ENCODE data around the gene CARS1. TPM values are rescaled to one million over a fixed set of nuclear protein-coding genes. Genes with fewer than 3 reads are reported as not detected.

CARS1 gene
- total RNA-seq, 2 experiments from 2014 or later, result 94.7 to 97.5 TPM

DNA sequence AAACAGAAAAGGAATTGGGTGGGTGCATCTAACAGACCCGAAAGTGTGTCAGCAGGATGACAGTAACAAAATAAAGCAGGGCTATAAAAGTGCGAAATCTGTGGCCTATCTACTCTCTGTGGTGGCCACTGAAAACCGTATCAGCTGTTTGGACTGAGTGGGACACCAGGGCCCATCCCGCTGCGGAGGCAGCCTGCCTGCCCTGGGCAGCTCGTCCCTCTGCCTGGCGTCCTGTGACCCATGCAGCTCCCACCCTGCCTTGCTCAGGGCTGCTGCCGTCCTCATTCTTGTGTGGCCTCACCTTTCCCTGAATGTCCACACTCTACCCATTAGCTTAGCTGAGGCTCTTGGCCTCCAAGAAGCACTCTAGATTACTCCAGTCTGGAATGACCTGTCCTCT, 30.4 kb downstream of the CARS1 start:
- H3K4me1 Mint-ChIP-seq (ENCODE audit: low read depth), result peaks cover 27% of the 10 kb centered on the region
- intact Hi-C loops (cut with micrococcal nuclease), result no loop called here
- H3K27me3 Mint-ChIP-seq, result no peaks in the 10 kb centered on the region
- CTCF ChIA-PET, result interaction anchor here (1.0 kb wide), 1 partner anchor 10 kb away, joined by 3 read pairs; no protein-coding TSS in a partner anchor
- no peak overlapping the region for H3K27ac Mint-ChIP-seq
- peaks cover 55% of the 10 kb centered on the region for H3K36me3 Mint-ChIP-seq
- DNase-seq, result no peak
- POLR2A ChIA-PET, result no interaction called here
- H3K9me3 Mint-ChIP-seq, result no peaks in the 10 kb centered on the region
- no peak overlapping the region for H3K4me3 Mint-ChIP-seq

DNA sequence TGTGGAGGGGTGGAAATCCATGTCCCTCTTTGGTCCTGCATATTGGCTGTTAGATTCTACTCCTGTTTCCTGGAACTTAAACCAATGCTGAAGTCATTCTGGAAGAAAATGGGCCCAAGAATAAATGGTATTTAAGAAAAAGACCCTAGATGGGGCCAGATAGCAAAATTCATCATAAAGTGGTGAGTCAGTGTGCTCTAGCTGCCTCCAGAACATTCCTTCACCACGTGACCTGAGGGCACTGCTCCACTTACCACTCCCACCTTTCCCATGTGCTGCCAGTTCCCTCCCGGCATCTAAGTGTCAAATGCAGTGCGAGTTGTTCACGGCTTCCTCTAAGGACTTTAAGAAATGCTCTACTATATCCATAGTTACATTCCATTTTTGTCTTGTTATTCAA, 34.2 kb downstream of the CARS1 start:
- Mint-ChIP-seq H3K4me1 (ENCODE audit: low read depth) (peaks cover 19% of the 10 kb centered on the region), H3K9me3 (no peaks in the 10 kb centered on the region), H3K4me3 (no peak overlapping the region), H3K36me3 (peaks cover 46% of the 10 kb centered on the region), H3K27me3 (no peaks in the 10 kb centered on the region), H3K27ac (peak overlapping the region; percentile 82)
- DNase-seq, result no peak
- ChIA-PET CTCF (interaction anchor here (0.6 to 2.4 kb wide), 4 partner anchors 14 to 93 kb away, joined by 3 to 9 read pairs (median 3); no protein-coding TSS in a partner anchor), POLR2A (interaction anchor here (1.5 kb wide), 1 partner anchor 31 kb away, joined by 3 read pairs; the partner anchor contains the start of gene NAP1L4)
- intact Hi-C loops (cut with micrococcal nuclease), result no loop called here

DNA sequence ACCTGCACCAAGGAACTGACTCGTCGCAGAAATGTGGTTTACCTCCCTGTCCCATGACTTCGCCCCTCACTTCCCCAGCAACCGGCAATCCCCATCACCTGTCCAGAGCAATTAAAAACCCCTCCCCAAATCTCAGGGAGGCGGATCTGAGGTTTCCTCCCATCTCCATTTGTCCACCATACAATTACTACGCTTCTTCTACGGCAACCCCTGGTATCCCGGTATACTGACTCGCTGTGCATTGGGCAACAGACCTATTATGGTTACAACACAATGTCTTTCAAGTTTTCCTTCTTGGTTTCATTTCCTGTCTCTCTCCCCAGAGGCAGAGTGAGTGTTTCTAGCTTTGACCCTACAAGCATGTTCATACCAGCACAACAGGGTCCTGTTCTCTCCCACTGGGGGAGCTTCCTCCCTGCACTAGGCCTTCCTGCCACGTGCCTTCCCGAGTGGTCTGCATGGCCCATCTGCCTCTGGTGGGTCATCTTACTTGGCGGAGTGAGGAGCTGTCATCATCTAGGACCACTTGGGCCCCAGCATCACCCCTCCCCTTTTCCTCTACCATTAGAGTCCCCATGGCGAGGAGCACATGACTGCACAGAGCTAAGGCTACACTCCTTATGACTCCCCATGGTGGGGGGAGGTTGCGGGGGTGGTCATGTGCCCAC, 34.8 kb downstream of the CARS1 start:
- CTCF ChIA-PET, result interaction anchor here (0.6 to 1.2 kb wide), 4 partner anchors 15 to 92 kb away, joined by 3 read pairs; no protein-coding TSS in a partner anchor
- peaks cover 21% of the 10 kb centered on the region for H3K4me1 Mint-ChIP-seq (ENCODE audit: low read depth)
- no peaks in the 10 kb centered on the region for H3K9me3 Mint-ChIP-seq
- H3K36me3 Mint-ChIP-seq, result peaks cover 48% of the 10 kb centered on the region
- intact Hi-C loops (cut with micrococcal nuclease), result no loop called here
- POLR2A ChIA-PET, result no interaction called here
- DNase-seq, result no peak
- H3K27ac Mint-ChIP-seq, result peak overlapping the region; percentile 82
- H3K27me3 Mint-ChIP-seq, result no peaks in the 10 kb centered on the region
- H3K4me3 Mint-ChIP-seq, result no peak overlapping the region

DNA sequence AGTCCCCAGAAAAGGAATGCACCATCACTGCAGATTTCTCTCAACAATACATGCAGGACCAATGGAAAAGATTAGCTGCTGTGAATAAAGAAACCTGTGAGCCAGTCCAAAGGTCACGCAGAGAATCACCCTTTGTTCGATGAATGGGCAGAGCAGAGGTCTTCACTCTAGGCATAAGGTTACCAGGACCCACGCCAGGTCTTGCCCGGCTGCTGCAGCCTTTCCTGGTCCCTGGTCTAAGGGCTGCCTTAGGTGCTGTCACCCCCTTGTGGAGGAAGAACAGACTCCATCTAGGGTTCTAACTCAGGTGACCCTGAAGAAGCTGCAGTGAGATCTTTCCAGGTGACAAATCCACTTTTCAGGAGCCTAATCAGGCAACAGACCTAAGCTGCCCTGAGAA, 36.1 kb downstream of the CARS1 start:
- CTCF ChIA-PET, result interaction anchor here (0.6 to 1.8 kb wide), 12 partner anchors 14 to 488 kb away, joined by 3 to 17 read pairs (median 4); no protein-coding TSS in a partner anchor
- no peaks in the 10 kb centered on the region for H3K9me3 Mint-ChIP-seq
- peaks cover 47% of the 10 kb centered on the region for H3K36me3 Mint-ChIP-seq
- no peaks in the 10 kb centered on the region for H3K27me3 Mint-ChIP-seq
- H3K4me3 Mint-ChIP-seq, result no peak overlapping the region
- intact Hi-C loops (cut with micrococcal nuclease), result loop anchor here (1.0 kb wide), 1 partner anchor 46 kb away; no protein-coding TSS in a partner anchor
- DNase-seq, result peak; percentile 39
- H3K4me1 Mint-ChIP-seq (ENCODE audit: low read depth), result peaks cover 30% of the 10 kb centered on the region
- POLR2A ChIA-PET, result interaction anchor here (0.6 to 1.5 kb wide), 2 partner anchors 31 to 43 kb away, joined by 3 to 5 read pairs; no protein-coding TSS in a partner anchor
- no peak overlapping the region for H3K27ac Mint-ChIP-seq

DNA sequence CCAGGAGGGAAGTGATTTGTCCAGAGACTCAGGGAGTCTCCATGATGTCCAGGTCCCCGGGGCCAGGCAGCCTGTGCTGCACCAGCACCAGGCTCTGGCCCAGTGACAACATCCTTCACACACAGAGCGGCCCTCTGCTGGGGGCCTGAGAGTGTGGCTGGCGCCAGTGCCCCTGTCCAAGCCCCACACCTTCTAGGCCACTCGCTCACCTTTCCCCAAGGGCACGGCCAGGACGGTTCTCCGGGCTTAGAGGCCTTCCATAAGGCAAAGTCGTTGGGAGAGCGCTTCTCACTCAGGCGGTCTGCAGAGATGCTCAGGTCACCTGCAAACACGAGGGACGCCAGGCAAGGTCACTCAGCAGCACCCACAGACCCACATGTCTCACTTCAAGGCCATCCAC, 37.2 kb downstream of the CARS1 start:
- Mint-ChIP-seq H3K27me3 (no peaks in the 10 kb centered on the region), H3K27ac (no peak overlapping the region), H3K9me3 (no peaks in the 10 kb centered on the region), H3K36me3 (peaks cover 49% of the 10 kb centered on the region), H3K4me1 (ENCODE audit: low read depth) (peaks cover 38% of the 10 kb centered on the region), H3K4me3 (no peak overlapping the region)
- CTCF ChIA-PET, result interaction anchor here (1.8 kb wide), 1 partner anchor 44 kb away, joined by 17 read pairs; no protein-coding TSS in a partner anchor
- intact Hi-C loops (cut with micrococcal nuclease), result no loop called here
- POLR2A ChIA-PET, result no interaction called here
- no peak for DNase-seq

DNA sequence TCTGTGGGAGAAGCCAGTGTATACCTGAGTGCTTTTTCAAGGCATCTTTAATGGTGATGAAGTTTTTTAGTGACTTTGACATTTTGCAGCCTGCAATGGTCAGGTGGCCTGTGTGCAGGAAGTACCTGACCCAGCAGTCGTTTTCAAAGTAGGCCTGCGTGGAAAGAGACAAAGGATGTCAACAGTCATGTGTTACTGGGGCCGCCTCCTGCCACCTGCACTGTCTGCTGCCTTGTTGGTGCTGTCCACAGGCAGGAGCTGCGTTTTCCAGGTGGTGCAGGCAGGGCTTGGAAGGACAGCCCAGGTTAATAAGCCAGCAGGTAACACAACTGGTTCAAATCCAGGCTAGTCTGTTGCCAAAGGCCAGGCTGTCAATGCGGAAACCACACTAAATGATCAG, 38.6 kb downstream of the CARS1 start:
- Mint-ChIP-seq H3K4me3 (no peak overlapping the region), H3K27ac (no peak overlapping the region), H3K4me1 (ENCODE audit: low read depth) (peaks cover 53% of the 10 kb centered on the region), H3K27me3 (no peaks in the 10 kb centered on the region), H3K9me3 (no peaks in the 10 kb centered on the region), H3K36me3 (peaks cover 54% of the 10 kb centered on the region)
- intact Hi-C loops (cut with micrococcal nuclease), result no loop called here
- ChIA-PET CTCF (no interaction called here), POLR2A (no interaction called here)
- DNase-seq, result no peak

DNA sequence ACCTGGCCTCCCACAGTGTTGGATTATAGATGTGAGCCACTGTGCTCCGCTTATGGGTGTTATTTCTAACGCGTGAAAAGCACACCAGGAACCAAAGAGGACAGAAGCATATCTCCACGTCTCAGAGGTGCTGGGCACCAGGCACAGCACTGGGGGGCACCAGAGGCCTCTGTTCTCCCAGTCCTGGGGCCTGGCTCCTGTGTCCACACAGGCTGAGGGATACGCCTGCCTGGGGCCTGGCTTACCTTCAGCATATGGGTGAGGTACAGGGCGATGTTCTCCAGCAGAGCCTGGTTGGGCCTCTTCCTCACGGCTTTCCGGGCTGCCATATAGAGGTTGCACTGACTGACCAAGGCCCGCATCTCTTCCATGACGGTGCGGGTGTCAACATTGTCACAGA, 40.4 kb downstream of the CARS1 start:
- H3K27ac Mint-ChIP-seq, result peak overlapping the region; percentile 49
- POLR2A ChIA-PET, result no interaction called here

DNA sequence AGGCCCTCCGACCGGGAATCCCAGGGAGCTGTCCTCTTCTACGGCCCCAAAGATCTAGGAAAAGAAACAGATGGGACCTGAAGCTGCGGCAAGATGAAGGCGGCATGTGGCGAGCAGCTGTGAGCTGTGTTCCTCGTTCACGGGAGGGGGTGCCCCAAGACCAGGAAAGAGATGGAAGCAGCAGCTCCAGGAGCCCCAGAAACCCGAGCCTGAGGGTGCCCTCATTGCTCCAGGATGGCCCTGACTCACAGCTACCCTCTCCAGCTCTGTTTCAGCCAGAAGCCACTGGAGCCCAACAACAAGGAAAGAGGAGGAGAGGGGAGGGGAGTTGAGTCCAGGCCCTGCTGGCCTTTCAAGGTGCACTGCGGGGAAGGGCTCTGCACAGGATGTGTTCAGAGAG, 41.4 kb downstream of the CARS1 start:
- intact Hi-C loops (cut with micrococcal nuclease), result no loop called here
- no peak for DNase-seq
- CTCF ChIA-PET, result interaction anchor here (1.1 to 3.5 kb wide), 3 partner anchors 12 to 76 kb away, joined by 3 to 27 read pairs (median 10); no protein-coding TSS in a partner anchor
- H3K27ac Mint-ChIP-seq, result peak overlapping the region; percentile 77
- no peaks in the 10 kb centered on the region for H3K27me3 Mint-ChIP-seq
- H3K4me1 Mint-ChIP-seq (ENCODE audit: low read depth), result peaks cover 48% of the 10 kb centered on the region
- H3K9me3 Mint-ChIP-seq, result no peaks in the 10 kb centered on the region
- POLR2A ChIA-PET, result interaction anchor here (1.2 to 4.9 kb wide), 3 partner anchors 12 to 42 kb away, joined by 3 to 53 read pairs (median 4); partner anchors contain the start of genes CARS1 and NAP1L4
- no peak overlapping the region for H3K4me3 Mint-ChIP-seq
- H3K36me3 Mint-ChIP-seq, result peaks cover 59% of the 10 kb centered on the region

More for the DNA sequence above, 40.4 kb downstream of the CARS1 start:
- CTCF ChIA-PET, result interaction anchor here (3.5 kb wide), 1 partner anchor 75 kb away, joined by 27 read pairs; no protein-coding TSS in a partner anchor
- Mint-ChIP-seq H3K9me3 (no peaks in the 10 kb centered on the region), H3K27me3 (no peaks in the 10 kb centered on the region), H3K4me1 (ENCODE audit: low read depth) (peaks cover 44% of the 10 kb centered on the region), H3K36me3 (peaks cover 51% of the 10 kb centered on the region), H3K4me3 (no peak overlapping the region)
- intact Hi-C loops (cut with micrococcal nuclease), result no loop called here
- no peak for DNase-seq

DNA sequence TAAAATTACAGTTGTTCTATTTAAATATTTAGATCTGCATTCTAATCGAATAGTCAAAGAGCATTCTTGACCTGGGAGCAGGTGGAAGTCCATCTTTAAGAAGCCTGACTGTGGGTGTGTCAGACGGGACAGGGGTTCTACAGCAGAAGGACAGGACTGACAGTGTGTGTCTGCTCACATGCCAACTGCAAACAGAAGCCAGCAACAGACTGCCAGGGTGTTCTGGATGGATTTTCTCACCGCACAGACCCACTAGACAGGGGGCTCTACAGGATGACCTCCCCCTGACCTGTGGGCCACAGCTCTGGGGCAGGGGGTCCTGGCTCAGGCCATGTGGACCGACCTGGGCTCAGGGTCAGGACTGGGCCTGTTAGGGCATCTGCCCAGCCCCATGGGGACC, 42.3 kb downstream of the CARS1 start:
- Mint-ChIP-seq H3K4me3 (no peak overlapping the region), H3K36me3 (peaks cover 56% of the 10 kb centered on the region), H3K4me1 (ENCODE audit: low read depth) (peaks cover 52% of the 10 kb centered on the region), H3K27ac (peak overlapping the region; percentile 77), H3K27me3 (no peaks in the 10 kb centered on the region), H3K9me3 (no peaks in the 10 kb centered on the region)
- DNase-seq, result no peak
- ChIA-PET CTCF (interaction anchor here (0.8 to 3.5 kb wide), 9 partner anchors 23 to 122 kb away, joined by 3 to 27 read pairs (median 5); partner anchors contain the start of gene NAP1L4), POLR2A (interaction anchor here (1.2 to 4.9 kb wide), 4 partner anchors 12 to 42 kb away, joined by 3 to 53 read pairs (median 5); partner anchors contain the start of genes CARS1 and NAP1L4)
- intact Hi-C loops (cut with micrococcal nuclease), result loop anchor here (1.0 to 5.0 kb wide), 2 partner anchors 25 to 38 kb away; no protein-coding TSS in a partner anchor

DNA sequence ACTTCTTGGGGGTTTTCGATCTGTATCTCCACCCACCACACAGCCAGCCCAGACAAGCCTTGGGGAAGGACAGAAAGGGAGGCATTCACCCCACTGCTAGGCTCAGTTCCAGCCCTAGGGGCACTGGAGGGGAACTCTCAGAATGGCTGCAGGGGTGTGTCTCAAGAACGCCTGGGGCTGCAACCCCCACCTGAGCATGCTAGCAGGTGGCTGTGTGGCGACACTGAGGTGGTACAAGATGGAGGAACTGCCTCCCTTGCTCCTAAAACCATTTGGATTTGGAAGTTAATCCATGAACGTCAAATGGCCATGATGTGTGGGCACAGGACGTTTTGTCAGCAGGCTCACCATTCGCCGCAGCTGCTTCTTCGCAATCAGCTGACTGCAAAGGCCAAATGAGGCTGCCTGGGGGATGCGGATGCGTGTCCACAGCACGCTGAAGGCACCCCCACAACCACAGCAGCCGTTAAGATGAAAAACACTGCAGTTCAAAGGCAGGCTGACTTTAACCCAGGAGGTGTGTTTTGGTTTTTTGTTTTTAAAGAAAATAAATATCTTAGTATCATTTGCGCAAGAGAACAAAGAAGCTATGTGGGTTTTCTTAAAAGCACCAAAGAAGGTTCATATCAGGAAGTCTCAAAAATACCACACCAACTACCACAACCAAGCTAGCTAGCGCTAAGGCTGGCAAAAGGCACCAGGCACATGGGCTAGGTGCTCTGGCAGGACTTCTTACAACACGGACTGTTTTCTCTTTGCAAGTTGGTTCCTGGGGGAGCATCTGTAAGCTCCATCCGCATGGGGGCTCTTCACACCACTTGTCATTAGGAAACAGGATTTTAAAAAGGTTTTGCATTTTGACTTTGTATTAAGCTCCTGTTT, 42.9 kb downstream of the CARS1 start:
- intact Hi-C loops (cut with micrococcal nuclease), result loop anchor here (1.0 to 5.0 kb wide), 2 partner anchors 24 to 37 kb away; no protein-coding TSS in a partner anchor
- peak; percentile 82 for DNase-seq
- peaks cover 56% of the 10 kb centered on the region for H3K36me3 Mint-ChIP-seq
- POLR2A ChIA-PET, result interaction anchor here (0.8 to 4.9 kb wide), 8 partner anchors 11 to 85 kb away, joined by 3 to 53 read pairs (median 4); partner anchors contain the start of genes CARS1, NAP1L4 and PHLDA2
- H3K4me3 Mint-ChIP-seq, result no peak overlapping the region
- CTCF ChIA-PET, result interaction anchor here (0.8 to 3.5 kb wide), 11 partner anchors 22 to 200 kb away, joined by 3 to 27 read pairs (median 4); partner anchors contain the start of gene NAP1L4
- H3K27ac Mint-ChIP-seq, result peak overlapping the region; percentile 77
- H3K4me1 Mint-ChIP-seq (ENCODE audit: low read depth), result peaks cover 55% of the 10 kb centered on the region
- H3K27me3 Mint-ChIP-seq, result no peaks in the 10 kb centered on the region
- no peaks in the 10 kb centered on the region for H3K9me3 Mint-ChIP-seq
